ENCODE data around the gene USP34. TPM values are rescaled to one million over a fixed set of nuclear protein-coding genes. Genes with fewer than 3 reads are reported as not detected.

Gene USP34
- total and polyA plus RNA-seq, 4 donors: 13.4 to 82.7 (median 51.1) TPM

DNA sequence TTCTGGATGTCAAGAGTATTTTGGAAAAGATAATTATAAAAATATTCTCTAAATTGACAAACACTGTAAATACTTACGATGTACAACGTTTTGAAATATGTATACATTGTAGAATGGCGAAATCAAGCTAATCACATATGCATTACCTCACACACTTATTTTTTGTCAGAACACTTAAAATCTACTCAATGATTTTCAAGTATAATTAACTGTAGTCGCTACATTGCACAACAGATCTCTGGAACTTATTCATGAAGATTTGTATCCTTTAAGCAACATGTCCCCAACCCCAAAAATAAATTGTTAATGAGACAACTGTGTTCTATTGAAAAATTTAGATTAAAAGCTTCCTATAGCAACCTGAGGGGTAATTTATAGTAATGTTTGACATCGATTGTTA lies 249.1 kb downstream of the USP34 start:
- H3K4me1 ChIP-seq (ENCODE audit: control insufficient read depth in 4 of 4, insufficient read depth in 4 of 4, low read length in 3 of 4): no peaks in the 10 kb centered on the region
- TF ChIP-seq TAF1 (conservative IDR thresholded peaks at IDR 0.05) (no peak), FOXA2 (IDR thresholded peaks at IDR 0.05) (no peak)
- H3K36me3 ChIP-seq (ENCODE audit: control insufficient read depth in 4 of 4, insufficient read depth in 3 of 4, low read depth in 1 of 4, low read length in 3 of 4): peaks cover 0 to 42% (median 24%) of the 10 kb centered on the region in 4 donors
- no peak for DNase-seq (ENCODE audit: low spot score)
- 94% methylated on average over 5 of the region's 5 CpGs for WGBS
- H3K9me3 ChIP-seq (ENCODE audit: control insufficient read depth in 4 of 4, low read length in 3 of 4): no peaks in the 10 kb centered on the region
- H3K27me3 ChIP-seq (ENCODE audit: control insufficient read depth in 4 of 4, insufficient read depth in 4 of 4, low read length in 3 of 4): no peaks in the 10 kb centered on the region
- H3K4me3 ChIP-seq (ENCODE audit: low read depth in 1 of 3, low read length in 3 of 3): no peak overlapping the region
- no peak overlapping the region for H3K9ac ChIP-seq (ENCODE audit: low read depth in 1 of 2, low read length in 2 of 2)
- H3K27ac ChIP-seq (ENCODE audit: low read depth in 1 of 2, low read length in 2 of 2): no peak overlapping the region

GRCh38 chr2:61220768-61221167 lies 250.1 kb downstream of the USP34 start:
- TF ChIP-seq GABPA (IDR thresholded peaks at IDR 0.05 in 1 of 2, conservative IDR thresholded peaks at IDR 0.05 in 1 of 2): no peak
- no peaks in the 10 kb centered on the region for H3K27me3 ChIP-seq (ENCODE audit: control insufficient read depth in 4 of 4, insufficient read depth in 4 of 4, low read length in 3 of 4)

DNA sequence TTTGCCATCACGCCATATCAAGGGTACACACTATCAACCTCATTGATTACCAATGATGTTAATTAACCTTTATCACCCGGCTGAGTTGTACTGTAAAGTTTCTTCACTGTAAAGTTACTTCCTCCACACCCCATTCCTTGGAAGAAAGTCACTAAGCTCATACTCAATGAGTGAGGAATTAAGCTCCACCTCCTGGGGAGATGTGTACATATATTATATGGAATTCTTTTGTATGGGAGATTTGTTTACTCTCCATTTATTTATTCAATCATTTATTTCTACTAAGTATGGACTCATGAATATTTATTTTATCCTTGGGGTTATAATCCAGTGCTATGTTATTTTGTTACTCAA lies 252.1 kb downstream of the USP34 start:
- Histone ChIP-seq H3K36me3 (ENCODE audit: control insufficient read depth in 4 of 4, insufficient read depth in 3 of 4, low read depth in 1 of 4, low read length in 3 of 4) (peaks cover 0 to 42% (median 27%) of the 10 kb centered on the region in 4 donors), H3K27ac (ENCODE audit: low read depth in 1 of 2, low read length in 2 of 2) (no peak overlapping the region)
- no peak for DNase-seq (ENCODE audit: low spot score)

More at GRCh38 chr2:61220768-61221167, 250.1 kb downstream of the USP34 start:
- DNase-seq (ENCODE audit: low spot score): no peak
- no peak overlapping the region for H3K9ac ChIP-seq (ENCODE audit: low read depth in 1 of 2, low read length in 2 of 2)
- H3K9me3 ChIP-seq (ENCODE audit: control insufficient read depth in 4 of 4, low read length in 3 of 4): no peaks in the 10 kb centered on the region
- no peak overlapping the region for H3K4me3 ChIP-seq (ENCODE audit: low read depth in 1 of 3, low read length in 3 of 3)
- H3K36me3 ChIP-seq (ENCODE audit: control insufficient read depth in 4 of 4, insufficient read depth in 3 of 4, low read depth in 1 of 4, low read length in 3 of 4): peaks cover 0 to 36% (median 20%) of the 10 kb centered on the region in 4 donors
- no peak overlapping the region for H3K27ac ChIP-seq (ENCODE audit: low read depth in 1 of 2, low read length in 2 of 2)
- 82% methylated on average over 2 of the region's 2 CpGs for WGBS
- no peaks in the 10 kb centered on the region for H3K4me1 ChIP-seq (ENCODE audit: control insufficient read depth in 4 of 4, insufficient read depth in 4 of 4, low read length in 3 of 4)

More for the DNA sequence above, 252.1 kb downstream of the USP34 start:
- Histone ChIP-seq H3K9ac (ENCODE audit: low read depth in 1 of 2, low read length in 2 of 2) (no peak overlapping the region), H3K4me3 (ENCODE audit: low read depth in 1 of 3, low read length in 3 of 3) (no peak overlapping the region), H3K27me3 (ENCODE audit: control insufficient read depth in 4 of 4, insufficient read depth in 4 of 4, low read length in 3 of 4) (no peaks in the 10 kb centered on the region), H3K9me3 (ENCODE audit: control insufficient read depth in 4 of 4, low read length in 3 of 4) (no peaks in the 10 kb centered on the region), H3K4me1 (ENCODE audit: control insufficient read depth in 4 of 4, insufficient read depth in 4 of 4, low read length in 3 of 4) (no peaks in the 10 kb centered on the region)
- WGBS: 89% methylated on average over 2 of the region's 2 CpGs
- TF ChIP-seq GABPA (IDR thresholded peaks at IDR 0.05 in 1 of 2, conservative IDR thresholded peaks at IDR 0.05 in 1 of 2) (no peak), EGR1 (IDR thresholded peaks at IDR 0.05; ENCODE audit: low read depth in 2 of 2) (no peak), HNF4G (IDR thresholded peaks at IDR 0.05) (no peak), HNF4A (conservative IDR thresholded peaks at IDR 0.05) (no peak), YY1 (IDR thresholded peaks at IDR 0.05) (no peak), JUND (IDR thresholded peaks at IDR 0.05) (no peak), FOXA1 (IDR thresholded peaks at IDR 0.05) (no peak), RXRA (IDR thresholded peaks at IDR 0.05) (no peak), NR2F2 (IDR thresholded peaks at IDR 0.05) (no peak), ATF3 (IDR thresholded peaks at IDR 0.05) (no peak), RAD21 (IDR thresholded peaks at IDR 0.05) (no peak), REST (IDR thresholded peaks at IDR 0.05) (no peak), SP1 (IDR thresholded peaks at IDR 0.05) (no peak), FOXA2 (IDR thresholded peaks at IDR 0.05) (no peak)
- TF ChIP-seq, protein P1, sequence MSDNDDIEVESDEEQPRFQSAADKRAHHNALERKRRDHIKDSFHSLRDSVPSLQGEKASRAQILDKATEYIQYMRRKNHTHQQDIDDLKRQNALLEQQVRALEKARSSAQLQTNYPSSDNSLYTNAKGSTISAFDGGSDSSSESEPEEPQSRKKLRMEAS (IDR thresholded peaks at IDR 0.05): no peak
- TF ChIP-seq, protein P2, sequence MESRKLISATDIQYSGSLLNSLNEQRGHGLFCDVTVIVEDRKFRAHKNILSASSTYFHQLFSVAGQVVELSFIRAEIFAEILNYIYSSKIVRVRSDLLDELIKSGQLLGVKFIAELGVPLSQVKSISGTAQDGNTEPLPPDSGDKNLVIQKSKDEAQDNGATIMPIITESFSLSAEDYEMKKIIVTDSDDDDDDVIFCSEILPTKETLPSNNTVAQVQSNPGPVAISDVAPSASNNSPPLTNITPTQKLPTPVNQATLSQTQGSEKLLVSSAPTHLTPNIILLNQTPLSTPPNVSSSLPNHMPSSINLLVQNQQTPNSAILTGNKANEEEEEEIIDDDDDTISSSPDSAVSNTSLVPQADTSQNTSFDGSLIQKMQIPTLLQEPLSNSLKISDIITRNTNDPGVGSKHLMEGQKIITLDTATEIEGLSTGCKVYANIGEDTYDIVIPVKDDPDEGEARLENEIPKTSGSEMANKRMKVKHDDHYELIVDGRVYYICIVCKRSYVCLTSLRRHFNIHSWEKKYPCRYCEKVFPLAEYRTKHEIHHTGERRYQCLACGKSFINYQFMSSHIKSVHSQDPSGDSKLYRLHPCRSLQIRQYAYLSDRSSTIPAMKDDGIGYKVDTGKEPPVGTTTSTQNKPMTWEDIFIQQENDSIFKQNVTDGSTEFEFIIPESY (IDR thresholded peaks at IDR 0.05): no peak
- TF ChIP-seq, protein P3, sequence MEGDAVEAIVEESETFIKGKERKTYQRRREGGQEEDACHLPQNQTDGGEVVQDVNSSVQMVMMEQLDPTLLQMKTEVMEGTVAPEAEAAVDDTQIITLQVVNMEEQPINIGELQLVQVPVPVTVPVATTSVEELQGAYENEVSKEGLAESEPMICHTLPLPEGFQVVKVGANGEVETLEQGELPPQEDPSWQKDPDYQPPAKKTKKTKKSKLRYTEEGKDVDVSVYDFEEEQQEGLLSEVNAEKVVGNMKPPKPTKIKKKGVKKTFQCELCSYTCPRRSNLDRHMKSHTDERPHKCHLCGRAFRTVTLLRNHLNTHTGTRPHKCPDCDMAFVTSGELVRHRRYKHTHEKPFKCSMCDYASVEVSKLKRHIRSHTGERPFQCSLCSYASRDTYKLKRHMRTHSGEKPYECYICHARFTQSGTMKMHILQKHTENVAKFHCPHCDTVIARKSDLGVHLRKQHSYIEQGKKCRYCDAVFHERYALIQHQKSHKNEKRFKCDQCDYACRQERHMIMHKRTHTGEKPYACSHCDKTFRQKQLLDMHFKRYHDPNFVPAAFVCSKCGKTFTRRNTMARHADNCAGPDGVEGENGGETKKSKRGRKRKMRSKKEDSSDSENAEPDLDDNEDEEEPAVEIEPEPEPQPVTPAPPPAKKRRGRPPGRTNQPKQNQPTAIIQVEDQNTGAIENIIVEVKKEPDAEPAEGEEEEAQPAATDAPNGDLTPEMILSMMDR (IDR thresholded peaks at IDR 0.05; ENCODE audit: low read depth, low read length, missing input control): no peak

All from liver (tissue), 9 donors.